ENCODE results near the gene RBM28.
A peak's percentile ranks its signal among the peaks of the same experiment; 100 is the strongest.
"Not testable (repeated sequence)": the region's sequence is repeated elsewhere in the genome, so short reads cannot be mapped to it uniquely, and the experiment has no call there.

RBM28 gene

DNA sequence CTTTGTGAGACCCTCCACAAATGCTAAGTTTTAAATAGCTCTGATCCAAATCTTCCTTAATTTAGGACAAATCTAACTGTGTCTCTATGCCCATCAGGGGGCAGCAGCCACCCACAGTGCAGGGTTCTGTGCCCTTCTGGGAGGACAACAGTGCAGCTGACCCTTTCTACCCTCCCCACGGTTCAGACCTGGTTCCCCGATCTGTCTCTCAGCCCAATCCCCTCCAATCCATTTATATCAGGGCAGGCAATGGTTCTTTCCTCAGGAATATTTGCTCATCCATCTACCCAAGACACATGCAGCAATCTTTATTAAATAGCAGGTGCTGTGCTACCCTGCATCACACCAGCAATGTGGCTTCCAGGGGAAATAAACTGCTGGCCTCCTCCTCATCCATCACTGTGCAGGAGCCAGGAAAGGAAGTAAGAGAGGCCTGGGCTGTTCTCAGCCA is 4.0 kb upstream of the RBM28 start:
- peak; percentile 61 for DNase-seq

GRCh38 chr7:128344431-128344774 is 695 bp upstream of the RBM28 start:
- DNase-seq, result no peak

DNA sequence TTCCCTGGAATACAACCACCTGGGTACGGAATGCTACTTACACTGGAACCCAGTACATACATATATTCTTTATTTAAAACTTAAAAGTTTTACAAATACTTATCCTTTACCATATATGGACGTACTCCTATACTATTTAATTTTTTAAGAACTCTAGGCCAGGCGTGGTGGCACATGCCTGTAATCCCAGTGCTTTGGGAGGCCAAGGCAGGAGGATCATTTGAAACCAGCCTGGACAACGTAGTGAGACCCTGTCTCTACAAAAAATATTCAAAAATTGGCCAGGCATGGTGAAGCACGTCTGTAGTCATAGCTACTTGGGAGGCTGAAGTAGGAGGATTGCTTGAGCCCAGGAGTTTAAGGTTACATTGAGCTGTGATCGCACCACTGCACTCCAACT is 2.0 kb downstream of the RBM28 start:
- DNase-seq, result no peak

DNA sequence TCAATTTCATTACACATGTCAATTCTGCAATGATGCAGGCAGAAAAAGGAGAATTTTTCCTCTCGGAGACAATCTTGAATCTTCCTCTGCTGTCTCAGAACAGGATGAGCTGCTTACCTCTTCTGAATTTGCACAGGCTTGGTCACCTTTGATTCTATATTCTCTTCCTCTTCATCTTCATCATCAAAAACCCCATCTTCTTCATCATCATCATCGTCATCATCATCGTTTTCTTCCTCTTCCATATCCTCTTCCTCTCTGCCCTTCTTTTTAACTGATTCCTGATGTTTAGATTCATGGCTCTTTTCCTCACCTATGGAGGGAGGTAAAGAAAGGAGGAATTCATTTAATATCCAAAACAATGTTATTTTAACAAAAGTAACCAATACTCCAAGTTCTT is 8.0 kb downstream of the RBM28 start:
- DNase-seq, result no peak

- DNase-seq, result no peak
These were observed 19.4 kb downstream of the RBM28 start for GRCh38 chr7:128324368-128324680.

DNA sequence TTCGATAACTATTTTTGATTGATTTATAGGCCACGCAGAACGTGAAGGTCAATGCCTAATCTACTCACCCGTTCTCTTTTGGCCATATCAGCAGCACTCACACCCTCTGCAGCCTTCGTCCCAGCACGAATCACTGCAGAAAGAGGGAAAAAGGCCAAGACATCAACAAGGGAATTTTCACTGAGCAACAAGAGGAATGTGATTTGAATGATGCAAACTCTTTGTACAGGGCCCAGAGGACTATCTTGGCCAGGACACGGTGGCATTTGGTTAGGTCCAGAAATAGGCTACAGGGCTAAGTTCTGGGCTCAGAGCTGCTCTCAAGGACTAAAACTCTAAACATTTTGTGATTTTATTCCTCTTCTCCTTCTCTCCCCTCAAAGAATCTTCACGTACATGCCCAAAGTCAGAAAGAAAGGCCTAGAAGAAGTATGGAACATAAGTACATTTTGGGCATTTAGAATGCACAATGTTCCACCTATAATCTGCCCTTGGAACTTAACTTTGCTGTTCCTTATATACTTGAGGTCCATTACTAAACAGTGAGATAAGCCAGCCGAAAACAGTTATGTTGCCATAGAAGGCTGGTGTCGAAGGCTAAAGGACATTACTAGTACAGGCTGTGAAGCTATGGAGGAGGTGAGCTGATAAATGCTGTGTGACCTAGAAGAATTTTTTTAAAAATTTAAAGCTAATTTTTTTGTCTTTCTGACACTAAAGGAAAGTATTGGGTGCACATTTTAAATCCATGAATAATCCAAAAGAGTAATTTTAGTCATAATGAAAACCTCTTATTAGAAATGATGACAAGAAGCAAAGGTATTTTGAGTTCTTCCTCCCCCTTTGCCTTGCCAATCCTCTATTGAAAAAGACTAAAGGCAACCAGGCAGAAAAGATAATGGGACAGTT is 20.0 kb downstream of the RBM28 start:
- DNase-seq, result no peak

DNA sequence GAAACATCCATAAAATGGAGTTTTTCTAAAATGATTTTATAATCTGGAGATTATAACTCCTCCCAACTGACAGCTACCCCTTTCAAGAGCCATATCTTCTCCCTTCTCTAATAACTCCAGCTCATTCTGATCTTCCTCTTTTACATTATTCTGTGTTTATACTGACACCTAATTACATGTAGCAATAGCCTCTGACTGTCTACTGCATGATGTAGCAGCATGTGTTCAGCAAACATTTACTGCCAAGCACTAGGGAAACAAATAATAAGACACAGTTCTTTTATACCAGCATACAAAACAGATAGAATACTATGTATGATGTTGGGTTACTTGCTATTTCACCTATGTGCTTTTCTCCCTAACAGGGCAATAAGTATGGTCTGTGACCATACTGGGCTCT is 20.7 kb downstream of the RBM28 start:
- no peak for DNase-seq

DNA sequence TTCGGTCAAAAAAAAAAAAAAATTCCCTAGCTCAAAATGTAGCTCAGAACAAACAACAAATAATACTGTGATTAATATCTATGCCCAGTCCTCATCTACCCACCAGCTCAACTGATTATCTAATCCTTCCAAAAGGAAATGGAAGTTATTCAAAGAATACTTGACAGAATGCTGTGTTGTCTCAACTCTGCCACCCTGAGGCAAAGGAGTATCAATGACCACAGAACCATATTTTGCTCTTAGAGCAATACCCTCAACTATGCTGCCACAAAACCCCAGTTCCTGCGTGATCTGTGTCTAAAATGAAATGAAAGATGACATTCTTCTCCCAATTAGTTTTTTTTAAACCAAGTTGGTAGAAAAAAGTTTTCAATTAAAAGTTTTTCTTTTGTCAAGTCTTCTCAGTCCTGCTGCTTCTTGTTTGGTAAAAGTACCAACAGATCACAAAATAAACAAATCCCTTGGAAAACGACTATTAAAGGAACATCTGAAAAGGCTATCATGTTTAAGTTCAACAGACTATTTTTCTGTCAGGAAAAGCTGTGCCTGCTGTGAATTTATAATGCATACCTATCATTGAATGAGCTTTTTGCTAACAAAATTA is 21.6 kb downstream of the RBM28 start:
- DNase-seq, result peak; percentile 11

DNA sequence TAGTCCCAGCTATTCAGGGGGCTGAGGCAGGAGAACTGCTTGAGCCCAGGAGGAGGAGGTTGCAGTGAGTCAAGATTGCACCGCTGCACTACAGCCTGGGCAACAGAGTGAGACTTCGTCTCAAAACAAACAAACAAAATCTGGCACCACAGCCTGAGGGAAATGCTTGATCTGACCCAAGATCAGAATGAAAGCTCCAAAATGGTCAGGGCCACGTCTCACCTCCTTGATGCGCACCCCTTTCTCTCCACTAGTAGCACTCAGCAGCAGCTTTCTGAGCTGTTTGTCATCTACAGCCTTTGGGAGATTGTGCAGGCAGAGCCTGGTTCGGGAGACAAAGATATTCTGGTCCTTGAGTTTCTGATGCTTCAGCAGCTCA is 22.7 kb downstream of the RBM28 start:
- no peak for DNase-seq

DNA sequence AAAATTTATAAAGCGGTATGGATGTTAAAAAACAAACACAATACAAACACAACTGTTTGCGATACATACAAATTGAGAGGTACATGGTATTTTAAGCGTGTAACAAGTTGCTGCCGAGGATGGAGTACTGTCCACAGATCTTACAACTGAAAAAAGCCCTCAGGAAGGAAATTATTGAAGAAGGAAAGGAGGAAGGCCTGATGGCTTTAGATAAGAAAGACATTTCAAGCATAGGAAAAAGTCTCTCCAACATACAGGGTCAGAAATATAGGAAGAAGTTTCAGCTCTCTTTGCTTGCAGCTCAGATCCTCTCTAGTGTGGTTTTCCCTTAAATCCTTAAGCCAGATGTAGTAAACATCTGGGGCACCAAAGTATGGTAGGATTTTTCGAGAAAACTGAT is 25.0 kb downstream of the RBM28 start:
- DNase-seq, result no peak

- DNase-seq, result no peak
These were observed 32.7 kb downstream of the RBM28 start for GRCh38 chr7:128311013-128311412.

- no peak for DNase-seq
These were observed 33.2 kb downstream of the RBM28 start for GRCh38 chr7:128310499-128310898.

- DNase-seq, result no peak
These were observed 33.7 kb downstream of the RBM28 start for GRCh38 chr7:128309976-128310375.

- DNase-seq, result no peak
These were observed 34.6 kb downstream of the RBM28 start for GRCh38 chr7:128309124-128309523.

DNA sequence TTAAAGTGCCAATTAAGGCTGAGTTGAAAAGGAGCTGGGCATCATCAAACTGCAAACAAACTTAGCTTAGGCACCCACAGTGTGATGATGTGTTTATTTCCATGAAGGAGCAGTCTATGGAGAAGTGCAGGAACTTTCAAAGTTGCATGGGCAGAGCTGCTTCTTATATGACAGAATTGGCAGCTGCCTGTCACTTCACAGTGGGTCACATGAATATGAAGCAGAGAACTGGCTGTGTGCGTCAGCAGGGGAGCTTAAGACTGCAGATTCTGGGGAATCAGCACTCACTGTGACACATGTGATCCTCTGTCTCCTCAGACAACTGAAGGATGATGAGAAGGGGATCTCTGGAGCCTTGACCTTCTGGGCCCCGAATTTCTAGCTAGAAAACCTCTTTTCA is 36.6 kb downstream of the RBM28 start:
- DNase-seq, result no peak

GRCh38 chr7:128304212-128304611 is 39.5 kb downstream of the RBM28 start:
- no peak for DNase-seq

DNA sequence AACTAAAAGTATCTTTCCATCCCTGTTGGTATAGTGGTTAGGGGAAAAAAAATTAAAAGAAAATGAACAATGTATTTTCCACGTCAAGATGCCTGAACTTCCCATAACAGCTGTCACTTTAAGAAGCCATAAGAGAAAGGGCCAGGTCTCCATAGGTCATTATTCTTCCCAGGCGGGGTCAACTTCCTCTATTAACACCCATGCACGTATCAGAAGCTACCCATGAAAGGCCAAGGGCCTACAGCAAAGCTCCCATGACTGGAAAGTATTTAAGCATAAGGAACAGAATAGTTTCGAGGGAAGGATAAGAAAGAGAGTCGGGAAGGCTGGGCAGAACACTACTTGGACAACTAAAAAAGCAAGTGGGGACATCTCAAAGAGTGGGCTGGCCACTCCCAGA is 40.1 kb downstream of the RBM28 start:
- no peak for DNase-seq

- DNase-seq, result no peak
These were observed 40.6 kb downstream of the RBM28 start for GRCh38 chr7:128303133-128303532.

- no peak for DNase-seq
These were observed 41.6 kb downstream of the RBM28 start for GRCh38 chr7:128302139-128302538.

DNA sequence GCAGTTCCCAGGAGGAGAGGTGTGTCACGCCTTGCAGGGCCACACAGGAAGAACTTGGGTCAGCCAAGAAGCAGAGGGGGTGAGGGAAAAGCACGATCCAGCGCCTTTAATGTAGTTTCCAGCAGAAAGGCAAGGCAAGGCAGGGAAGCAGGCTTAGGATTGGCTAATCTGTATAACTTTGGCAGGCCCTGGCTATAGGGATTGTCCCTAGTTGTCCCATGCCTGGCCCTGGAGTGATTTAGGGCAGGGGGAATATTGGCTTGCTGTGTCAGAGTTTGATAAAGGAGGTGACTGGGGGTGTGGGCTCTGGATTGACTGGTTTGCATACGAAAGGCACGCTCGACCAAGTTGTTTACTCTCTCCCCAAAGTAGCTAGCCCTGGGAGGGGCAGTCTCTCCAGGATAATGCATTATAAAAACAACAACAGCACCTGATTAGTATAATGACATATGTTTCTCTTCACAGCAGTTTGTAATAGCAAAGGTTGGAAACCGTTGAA is 44.5 kb downstream of the RBM28 start:
- DNase-seq, result no peak

GRCh38 chr7:128298004-128298403 is 45.7 kb downstream of the RBM28 start:
- DNase-seq, result not testable (repeated sequence)

GRCh38 chr7:128287556-128287955 is 56.2 kb downstream of the RBM28 start:
- no peak for DNase-seq

DNA sequence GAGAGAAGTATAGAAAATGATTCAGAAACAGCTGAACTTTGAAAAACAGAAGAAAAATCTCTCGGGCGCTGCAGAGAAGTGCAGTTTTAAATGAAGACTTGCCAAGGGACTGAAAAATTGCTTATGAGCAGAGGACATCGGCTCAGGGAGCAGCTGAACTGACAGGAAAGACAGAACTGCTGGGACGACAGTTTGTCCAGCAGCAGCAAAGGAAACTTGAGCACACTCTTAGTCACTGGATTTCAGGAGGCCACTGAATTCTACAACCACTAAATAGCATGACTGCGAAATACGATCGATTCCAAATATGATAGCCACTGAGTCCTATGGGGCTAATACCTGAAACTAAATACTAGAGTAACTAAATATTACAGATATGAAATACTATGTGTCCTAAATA is 59.6 kb downstream of the RBM28 start:
- no peak for DNase-seq

DNA sequence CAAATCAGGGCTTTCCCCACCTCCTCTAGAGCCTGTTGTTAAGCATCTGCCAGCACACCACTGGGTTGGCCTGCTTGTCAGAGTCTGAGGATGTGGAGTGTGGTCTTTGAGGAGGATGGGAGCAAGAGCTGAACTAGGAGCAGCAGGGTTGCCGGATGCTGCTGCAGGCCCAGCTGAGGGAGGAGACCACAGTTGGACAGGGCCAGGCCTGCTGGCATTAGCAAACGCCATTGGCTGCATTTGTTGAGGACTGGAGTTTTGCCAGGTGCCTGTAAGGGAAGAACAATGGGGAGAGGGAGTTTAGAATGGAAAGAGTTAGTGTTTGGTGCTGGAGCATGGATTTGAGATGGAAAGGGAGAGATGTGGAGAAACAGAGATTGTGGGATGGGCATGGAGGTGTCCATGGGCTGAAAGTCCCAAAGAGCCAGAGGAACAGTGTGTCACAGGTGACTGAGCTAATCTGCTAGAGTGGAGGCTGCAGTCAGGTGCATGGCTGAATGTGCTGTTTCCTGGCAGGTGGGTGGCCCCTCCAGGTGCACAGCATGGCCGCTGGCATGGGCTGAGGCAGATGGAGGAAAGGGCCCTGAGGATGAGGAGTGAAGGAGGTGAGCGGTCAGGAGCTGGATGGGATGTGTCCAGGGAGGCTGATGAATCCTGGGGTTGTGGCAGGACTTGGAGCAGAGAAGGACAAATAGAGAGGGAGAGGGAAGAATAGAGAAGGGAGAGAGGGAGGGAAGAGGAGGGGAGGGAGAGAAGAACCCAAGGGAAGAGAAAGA is 61.9 kb downstream of the RBM28 start:
- no peak for DNase-seq

Measured in midbrain (tissue), 1 donor.